Right atrium auricular region (tissue), 2 donors: Measurements from ENCODE around the gene CAP2. TPM values are rescaled to one million over a fixed set of nuclear protein-coding genes. Genes with fewer than 3 reads are reported as not detected.

Experiments
- DNase-seq: peaks from one replicate; pipeline ENCODE4 v3.0.0-alpha.2; 2019; ENCODE audit warnings: low spot score
- H3K27ac ChIP-seq, 2 donors: fragments of 200-600 bp; sonication (generic); 1 replicate in 1 of 2; 2 replicates in 1 of 2; pipeline ENCODE4 v1.5.1; 2016 to 2019
- H3K27me3 ChIP-seq, 2 donors: fragments of 200-600 bp; sonication (generic); one replicate each; pipeline versions ENCODE4 v1.5.1 to v1.6.0; 2017 to 2019
- H3K36me3 ChIP-seq: fragments of 200-600 bp; sonication (generic); one replicate; pipeline ENCODE4 v1.5.1; 2016
- H3K4me1 ChIP-seq, 2 donors: fragments of 200-600 bp; sonication (generic); one replicate each; pipeline versions ENCODE4 v1.5.1 to v1.6.0; 2017 to 2019
- H3K4me3 ChIP-seq, 2 donors: fragments of 200-600 bp; sonication (generic); 1 replicate in 1 of 2; 2 replicates in 1 of 2; pipeline ENCODE4 v1.5.1; 2017 to 2019; ENCODE audit warnings: mild to moderate bottlenecking in 1 of 2, moderate library complexity in 1 of 2
- H3K9me3 ChIP-seq, 2 donors: fragments of 200-600 bp; sonication (generic); one replicate each; pipeline ENCODE4 v1.5.1; 2019
- CTCF ChIP-seq, 2 donors: fragments of 200-600 bp; sonication (generic); IDR thresholded peaks; one replicate each; pipeline ENCODE4 v1.5.1; 2019; ENCODE audit warnings: antibody characterized with exemption in 2 of 2
- total RNA-seq, 2 donors: library from RNA; depleted of rRNA; stranded (reverse); fragments of >200 nt; gene quantifications; one replicate each; pipeline ENCODE4 v1.1.0, GENCODE V29; 2016

Gene CAP2
- total RNA-seq, 2 donors from 2014 or later = 59.9 to 63.6 TPM

GRCh38 chr6:17389274-17389847, 4.0 kb upstream of the CAP2 start:
- no peak for TF ChIP-seq CTCF (IDR thresholded peaks at IDR 0.05)
- DNase-seq = no peak
- no peak overlapping the region for H3K4me3 ChIP-seq
- H3K36me3 ChIP-seq = no peaks in the 10 kb centered on the region
- no peaks in the 10 kb centered on the region for H3K9me3 ChIP-seq
- H3K4me1 ChIP-seq = peaks cover 0 to 9% of the 10 kb centered on the region in 2 donors
- H3K27ac ChIP-seq = no peak overlapping the region
- no peaks in the 10 kb centered on the region for H3K27me3 ChIP-seq

- TF ChIP-seq CTCF (IDR thresholded peaks at IDR 0.05) = no peak
- Histone ChIP-seq H3K27me3 (no peaks in the 10 kb centered on the region), H3K4me1 (peaks cover 0 to 9% of the 10 kb centered on the region in 2 donors), H3K9me3 (no peaks in the 10 kb centered on the region), H3K4me3 (no peak overlapping the region), H3K36me3 (no peaks in the 10 kb centered on the region), H3K27ac (no peak overlapping the region)
- DNase-seq = no peak
Measured at GRCh38 chr6:17390276-17390675, 3.1 kb upstream of the CAP2 start.

GRCh38 chr6:17391976-17392375, 1.4 kb upstream of the CAP2 start:
- H3K27me3 ChIP-seq = no peaks in the 10 kb centered on the region
- DNase-seq = no peak
- no peaks in the 10 kb centered on the region for H3K36me3 ChIP-seq
- H3K27ac ChIP-seq = no peak overlapping the region
- no peak overlapping the region for H3K4me3 ChIP-seq
- H3K4me1 ChIP-seq = peaks cover 0 to 9% of the 10 kb centered on the region in 2 donors
- TF ChIP-seq CTCF (IDR thresholded peaks at IDR 0.05) = no peak
- H3K9me3 ChIP-seq = no peaks in the 10 kb centered on the region

- Histone ChIP-seq H3K27me3 (no peaks in the 10 kb centered on the region), H3K9me3 (no peaks in the 10 kb centered on the region), H3K4me3 (peak overlapping the region; percentile 75 to 86), H3K27ac (peak overlapping the region; percentile 83 to 93), H3K4me1 (peaks cover 0 to 9% of the 10 kb centered on the region in 2 donors), H3K36me3 (no peaks in the 10 kb centered on the region)
- peak; percentile 60 for DNase-seq
- TF ChIP-seq CTCF (IDR thresholded peaks at IDR 0.05) = no peak
Measured at GRCh38 chr6:17393892-17394631, 667 bp downstream of the CAP2 start.

GRCh38 chr6:17395112-17395511, 1.7 kb downstream of the CAP2 start:
- Histone ChIP-seq H3K27me3 (no peaks in the 10 kb centered on the region), H3K36me3 (no peaks in the 10 kb centered on the region), H3K4me1 (peaks cover 0 to 9% of the 10 kb centered on the region in 2 donors), H3K27ac (peak overlapping the region; percentile 83 to 93), H3K9me3 (no peaks in the 10 kb centered on the region), H3K4me3 (peak overlapping the region in 1 of 2 donors; percentile 75)
- TF ChIP-seq CTCF (IDR thresholded peaks at IDR 0.05) = no peak
- no peak for DNase-seq
